ENCODE results near the gene AKAP5.

DNA sequence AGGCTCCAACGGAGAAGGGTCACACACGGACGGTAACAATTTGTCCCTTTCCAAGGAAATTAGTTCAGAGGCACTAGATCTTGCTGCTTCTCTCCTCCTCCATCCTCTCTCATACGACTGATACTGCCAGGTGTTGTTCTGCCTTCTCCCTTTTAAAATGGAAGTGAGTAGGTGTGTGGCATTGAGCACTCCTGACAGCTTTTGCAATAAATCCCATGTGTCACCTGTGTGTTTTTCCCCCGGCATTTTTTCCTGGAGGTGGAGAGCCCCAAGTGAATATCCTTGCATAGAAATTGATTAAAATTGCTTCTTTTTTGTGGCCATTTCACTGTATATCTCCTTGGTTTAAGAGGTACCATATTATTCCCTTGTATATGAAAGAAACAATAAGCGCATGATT, 26.2 kb upstream of the AKAP5 start:
- TF ChIP-seq, protein P1, sequence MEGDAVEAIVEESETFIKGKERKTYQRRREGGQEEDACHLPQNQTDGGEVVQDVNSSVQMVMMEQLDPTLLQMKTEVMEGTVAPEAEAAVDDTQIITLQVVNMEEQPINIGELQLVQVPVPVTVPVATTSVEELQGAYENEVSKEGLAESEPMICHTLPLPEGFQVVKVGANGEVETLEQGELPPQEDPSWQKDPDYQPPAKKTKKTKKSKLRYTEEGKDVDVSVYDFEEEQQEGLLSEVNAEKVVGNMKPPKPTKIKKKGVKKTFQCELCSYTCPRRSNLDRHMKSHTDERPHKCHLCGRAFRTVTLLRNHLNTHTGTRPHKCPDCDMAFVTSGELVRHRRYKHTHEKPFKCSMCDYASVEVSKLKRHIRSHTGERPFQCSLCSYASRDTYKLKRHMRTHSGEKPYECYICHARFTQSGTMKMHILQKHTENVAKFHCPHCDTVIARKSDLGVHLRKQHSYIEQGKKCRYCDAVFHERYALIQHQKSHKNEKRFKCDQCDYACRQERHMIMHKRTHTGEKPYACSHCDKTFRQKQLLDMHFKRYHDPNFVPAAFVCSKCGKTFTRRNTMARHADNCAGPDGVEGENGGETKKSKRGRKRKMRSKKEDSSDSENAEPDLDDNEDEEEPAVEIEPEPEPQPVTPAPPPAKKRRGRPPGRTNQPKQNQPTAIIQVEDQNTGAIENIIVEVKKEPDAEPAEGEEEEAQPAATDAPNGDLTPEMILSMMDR (IDR thresholded peaks at IDR 0.05) = no peak
- TF ChIP-seq POLR2A (IDR thresholded peaks at IDR 0.05) = no peak
